HepG2 (cell line): Measurements from ENCODE around the gene TENM3. TPM values are rescaled to one million over a fixed set of nuclear protein-coding genes. Genes with fewer than 3 reads are reported as not detected.

Experiments used
- ATAC-seq: fragments of 200-7000 bp; cut with Tn5 transposase; 3 replicates; pipeline ENCODE4 v1.9.1; 2020; ENCODE audit warnings: mild to moderate bottlenecking, moderate library complexity
- BruUV-seq: library from RNA; stranded (reverse); fragments of 400-500 nt; replicated peaks from 2 replicates; lab custom pipeline; 2021; lab: Mats Ljungman, UMichigan
- CTCF ChIA-PET: fragments of 300-600 bp; formaldehyde crosslinking; extraction: SDS; loops from one replicate; lab custom pipeline; 2021; ENCODE audit warnings: low total read pairs, inconsistent platforms, low intra/inter-chr PET ratio; lab: Yijun Ruan, JAX
- POLR2A ChIA-PET: fragments of 350-600 bp; sonication (Branson Sonifier 250); formaldehyde crosslinking; loops from one replicate; lab custom pipeline; 2020; ENCODE audit warnings: antibody characterized with exemption, inconsistent platforms; lab: Yijun Ruan, JAX
- DNase-seq: peaks from one replicate; pipeline ENCODE4 v3.0.0-alpha.2; 2015; ENCODE audit warnings: low spot score
- FAIRE-seq: peaks from 3 replicates; lab custom pipeline; 2011; peaks lifted over from hg19 to GRCh38; lab: Jason Lieb, UNC
- H2AFZ ChIP-seq: one replicate; pipeline ENCODE4 v1.6.1; 2011; ENCODE audit warnings: low read length, inconsistent platforms
- H3K27ac ChIP-seq: fragments of 300-600 bp; 3 replicates; pipeline ENCODE4 v1.8.0; 2011; ENCODE audit warnings: mixed run types, mild to moderate bottlenecking, mixed read lengths, low read length, inconsistent platforms; ENCODE audit not compliant: insufficient read depth; ENCODE audit errors: extremely low read length
- H3K27me3 ChIP-seq, 2 experiments: fragments of 200-600 bp in 1 of 2; 2 replicates in 1 of 2; 3 replicates in 1 of 2; pipeline versions ENCODE4 v1.6.0 to v1.8.0; 2011; ENCODE audit warnings: low read length in 2 of 2, mild to moderate bottlenecking in 2 of 2, moderate library complexity in 2 of 2, inconsistent platforms in 1 of 2; ENCODE audit not compliant: insufficient read depth in 2 of 2, control insufficient read depth in 1 of 2
- H3K36me3 ChIP-seq, 2 experiments: fragments of 200-600 bp in 1 of 2; replicated peaks in 1 of 2; 2 replicates in 1 of 2; 3 replicates in 1 of 2; pipeline versions ENCODE4 v1.5.1 to v1.8.0; 2011; ENCODE audit warnings: low read length in 2 of 2, inconsistent platforms in 1 of 2; ENCODE audit not compliant: insufficient read depth in 2 of 2, control insufficient read depth in 1 of 2
- H3K4me1 ChIP-seq: 2 replicates; pipeline ENCODE4 v1.5.1; 2012; ENCODE audit warnings: low read length, inconsistent platforms; ENCODE audit not compliant: insufficient read depth
- H3K4me2 ChIP-seq: 2 replicates; pipeline ENCODE4 v1.6.0; 2011; ENCODE audit warnings: low read depth, low read length, inconsistent platforms
- H3K4me3 ChIP-seq, 3 experiments: fragments of 200-600 bp in 1 of 3; sonication (generic), shearing (Covaris generic) in 1 of 3; replicated peaks in 1 of 3; 2 replicates each; pipeline ENCODE4 v1.5.1; 2011 to 2016; ENCODE audit warnings: low read length in 3 of 3, inconsistent platforms in 2 of 3, low read depth in 2 of 3, mild to moderate bottlenecking in 2 of 3, control low read depth in 1 of 3, mixed read lengths in 1 of 3; ENCODE audit not compliant: insufficient read depth in 1 of 3
- H3K79me2 ChIP-seq: one replicate; pipeline ENCODE4 v1.6.1; 2011; ENCODE audit warnings: low read length, inconsistent platforms; ENCODE audit not compliant: insufficient read depth
- H3K9ac ChIP-seq: 2 replicates; pipeline ENCODE4 v1.6.0; 2011; ENCODE audit warnings: mild to moderate bottlenecking, low read depth, low read length, inconsistent platforms; ENCODE audit not compliant: insufficient read depth
- H3K9me3 ChIP-seq: 2 replicates; pipeline ENCODE4 v1.5.1; 2012; ENCODE audit warnings: mild to moderate bottlenecking, low read length
- H4K20me1 ChIP-seq: 2 replicates; pipeline ENCODE4 v1.6.0; 2011; ENCODE audit warnings: inconsistent platforms, mild to moderate bottlenecking, low read length, moderate library complexity; ENCODE audit not compliant: insufficient read depth
- CENPT ChIP-seq: sonication (generic); formaldehyde crosslinking; IDR thresholded peaks from 2 replicates; pipeline ENCODE4 v1.8.0; 2022; ENCODE audit warnings: low read depth, mild to moderate bottlenecking, moderate library complexity, missing genetic modification reagents
- HMG20B ChIP-seq: conservative IDR thresholded peaks from 2 replicates; pipeline ENCODE4 v1.6.1; 2016; ENCODE audit warnings: missing genetic modification reagents, missing compliant biosample characterization
- KDM1A ChIP-seq: IDR thresholded peaks from 2 replicates; pipeline ENCODE4 v1.6.1; 2016; ENCODE audit warnings: missing compliant biosample characterization
- MZF1 ChIP-seq: sonication (generic); formaldehyde crosslinking; IDR thresholded peaks from 2 replicates; pipeline ENCODE4 v1.8.1; 2023; ENCODE audit warnings: mild to moderate bottlenecking, missing genetic modification reagents, borderline replicate concordance
- RFXANK ChIP-seq: IDR thresholded peaks from 2 replicates; pipeline ENCODE4 v1.6.1; 2016
- SMC3 ChIP-seq: IDR thresholded peaks from 2 replicates; pipeline ENCODE4 v1.6.1; 2011; ENCODE audit warnings: low read length, improper control_type of control experiment
- SP4 ChIP-seq: sonication (generic); formaldehyde crosslinking; IDR thresholded peaks from 2 replicates; pipeline ENCODE4 v1.8.1; 2023; ENCODE audit warnings: mild to moderate bottlenecking, missing genetic modification reagents
- SRSF1 ChIP-seq: fragments of 200-400 bp; formaldehyde crosslinking; optimal IDR thresholded peaks from 2 replicates; pipeline ENCODE3; 2017; ENCODE audit warnings: mild to moderate bottlenecking, low read depth, low read length, moderate library complexity
- ZNF24 ChIP-seq: fragments of 450-650 bp; IDR thresholded peaks from 2 replicates; pipeline ENCODE4 v1.6.1; 2017; ENCODE audit warnings: antibody characterized with exemption, mild to moderate bottlenecking
- ZNF329 ChIP-seq: sonication (generic); formaldehyde crosslinking; IDR thresholded peaks from 2 replicates; pipeline ENCODE4 v1.9.0; 2021; ENCODE audit warnings: low read depth, mild to moderate bottlenecking, missing genetic modification reagents
- ZNF709 ChIP-seq: sonication (generic); formaldehyde crosslinking; IDR thresholded peaks from 2 replicates; pipeline ENCODE4 v1.5.0; 2020; ENCODE audit warnings: mild to moderate bottlenecking, missing genetic modification reagents
- ZNF749 ChIP-seq: sonication (generic); formaldehyde crosslinking; IDR thresholded peaks from 2 replicates; pipeline ENCODE4 v1.8.0; 2022; ENCODE audit warnings: mild to moderate bottlenecking, missing genetic modification reagents, moderate library complexity, borderline replicate concordance
- ZSCAN22 ChIP-seq: sonication (generic); formaldehyde crosslinking; IDR thresholded peaks from 2 replicates; pipeline ENCODE4 v1.4.0; 2020; ENCODE audit warnings: mild to moderate bottlenecking, missing genetic modification reagents
- WGBS: methylation state at CpG from one replicate; pipeline ENCODE4 v1.1.6; 2017; ENCODE audit warnings: low lambda C conversion rate; 5-methylcytosine and 5-hydroxymethylcytosine counted together
- in situ Hi-C: cut with HindIII; loops from 2 replicates; pipeline ENCODE4 v1.10.0; 2017; ENCODE audit warnings: low pct_unique_long_range_greater_than_20kb; ENCODE audit not compliant: extremely low pct_ligation_motif_present
- intact Hi-C: fragments of 100-400 bp; cut with micrococcal nuclease; formaldehyde crosslinking; loops from one replicate; pipeline ENCODE4 v1.10.0; 2022; ENCODE audit not compliant: unreplicated experiment
- polyA plus RNA-seq, 8 experiments: library from polyadenylated mRNA; depleted of rRNA in 3 of 8; stranded (reverse) in 7 of 8; unstranded in 1 of 8; fragments of >200 nt; fragmentation: Illumina TruSeq in 4 of 8; extraction: Trizol in 4 of 8; gene quantifications; 2 replicates each; pipeline versions ENCODE4 v1.2.1 to v1.2.3, GENCODE V29; 2011 to 2016; ENCODE audit warnings: low read depth in 4 of 8, missing spikeins in 1 of 8, mixed read lengths in 1 of 8; ENCODE audit not compliant: insufficient read depth in 1 of 8
- total RNA-seq, 5 experiments: library from RNA; depleted of rRNA; stranded (reverse); fragments of >200 nt; fragmentation: Illumina TruSeq; extraction: Trizol; gene quantifications; 2 replicates each; pipeline ENCODE4 v1.2.3, GENCODE V29; 2016; ENCODE audit warnings: low read depth in 1 of 5
- TF ChIP-seq, protein P1 (sequence below): sonication (generic); formaldehyde crosslinking; IDR thresholded peaks from 2 replicates; pipeline ENCODE4 v1.4.0; 2020; ENCODE audit warnings: missing genetic modification reagents, mild to moderate bottlenecking, borderline replicate concordance
- TF ChIP-seq, protein P2 (sequence below): sonication (generic); formaldehyde crosslinking; IDR thresholded peaks from one replicate; pipeline ENCODE4 v1.5.1; 2020; ENCODE audit warnings: mild to moderate bottlenecking, missing genetic modification reagents; ENCODE audit errors: not compliant biosample characterization

Gene TENM3
- total and polyA plus RNA-seq, 2 of the 13 experiments (the other 11 are each of a cell fraction or from before 2014, with no cell fraction given), result 0.04 TPM; not detected in 1

DNA sequence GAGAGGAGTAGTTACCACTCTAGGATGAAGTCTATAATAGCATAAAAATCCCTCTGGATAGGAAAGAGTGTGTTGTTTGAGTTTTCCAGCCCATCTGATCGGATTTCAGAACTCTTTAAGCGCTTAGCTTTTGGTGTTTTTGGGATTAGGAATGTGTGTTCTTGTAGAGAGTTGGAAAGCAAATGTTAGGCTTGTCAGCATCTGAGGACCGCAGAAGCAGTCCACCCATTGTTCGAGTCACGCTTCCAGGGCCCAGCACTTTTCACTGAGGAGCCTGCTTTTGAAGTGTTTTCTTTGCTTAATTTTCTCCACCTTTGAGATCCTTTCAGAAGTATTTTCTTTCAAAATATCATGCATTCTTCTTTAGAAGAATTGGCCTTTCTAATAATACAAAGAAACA, 306.2 kb downstream of the TENM3 start (continued):
- TF ChIP-seq, protein P1, sequence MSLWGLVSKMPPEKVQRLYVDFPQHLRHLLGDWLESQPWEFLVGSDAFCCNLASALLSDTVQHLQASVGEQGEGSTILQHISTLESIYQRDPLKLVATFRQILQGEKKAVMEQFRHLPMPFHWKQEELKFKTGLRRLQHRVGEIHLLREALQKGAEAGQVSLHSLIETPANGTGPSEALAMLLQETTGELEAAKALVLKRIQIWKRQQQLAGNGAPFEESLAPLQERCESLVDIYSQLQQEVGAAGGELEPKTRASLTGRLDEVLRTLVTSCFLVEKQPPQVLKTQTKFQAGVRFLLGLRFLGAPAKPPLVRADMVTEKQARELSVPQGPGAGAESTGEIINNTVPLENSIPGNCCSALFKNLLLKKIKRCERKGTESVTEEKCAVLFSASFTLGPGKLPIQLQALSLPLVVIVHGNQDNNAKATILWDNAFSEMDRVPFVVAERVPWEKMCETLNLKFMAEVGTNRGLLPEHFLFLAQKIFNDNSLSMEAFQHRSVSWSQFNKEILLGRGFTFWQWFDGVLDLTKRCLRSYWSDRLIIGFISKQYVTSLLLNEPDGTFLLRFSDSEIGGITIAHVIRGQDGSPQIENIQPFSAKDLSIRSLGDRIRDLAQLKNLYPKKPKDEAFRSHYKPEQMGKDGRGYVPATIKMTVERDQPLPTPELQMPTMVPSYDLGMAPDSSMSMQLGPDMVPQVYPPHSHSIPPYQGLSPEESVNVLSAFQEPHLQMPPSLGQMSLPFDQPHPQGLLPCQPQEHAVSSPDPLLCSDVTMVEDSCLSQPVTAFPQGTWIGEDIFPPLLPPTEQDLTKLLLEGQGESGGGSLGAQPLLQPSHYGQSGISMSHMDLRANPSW (CRISPR knock-in tag), result no peak
- TF ChIP-seq KDM1A, result no peak
- TF ChIP-seq SRSF1, result no peak
- TF ChIP-seq ZSCAN22, result no peak
- no peak for TF ChIP-seq SMC3
- TF ChIP-seq MZF1, result no peak
- no peak for TF ChIP-seq RFXANK (CRISPR knock-in tag)
- no peak for TF ChIP-seq CENPT (CRISPR knock-in tag)

DNA sequence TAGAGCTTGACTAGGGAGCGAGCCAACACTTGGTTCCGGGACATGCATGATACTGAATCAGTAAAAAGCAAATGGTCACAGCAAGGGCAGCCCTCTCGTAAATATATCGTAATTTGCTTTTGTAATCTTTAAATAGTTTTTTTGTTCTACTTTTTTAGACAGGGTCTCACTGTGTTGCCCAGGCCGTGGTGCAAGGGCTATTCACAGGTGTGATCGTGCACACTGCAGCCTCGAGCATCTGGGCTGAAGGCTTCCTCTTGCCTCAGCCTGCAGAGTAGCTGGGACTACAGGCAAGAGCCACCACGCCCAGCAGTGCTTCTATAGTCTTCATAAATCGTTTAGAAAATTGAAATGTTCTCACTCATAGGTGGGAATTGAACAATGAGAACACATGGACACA, 309.7 kb downstream of the TENM3 start:
- no peak overlapping the region for H3K4me3 ChIP-seq
- H3K4me2 ChIP-seq, result no peak overlapping the region
- POLR2A ChIA-PET, result no interaction called here
- CTCF ChIA-PET, result no interaction called here
- intact Hi-C loops, result no loop called here
- H3K27me3 ChIP-seq, result peaks cover 0 to 4% of the 10 kb centered on the region in 2 experiments; a peak in 1 of 5 replicates
- H2AFZ ChIP-seq, result no peak overlapping the region
- no peaks in the 10 kb centered on the region for H4K20me1 ChIP-seq
- WGBS, result 16% methylated on average over 9 of the region's 9 CpGs
- FAIRE-seq (no peak), DNase-seq (no peak), ATAC-seq (no peak)
- no peaks in the 10 kb centered on the region for H3K79me2 ChIP-seq
- no peaks in the 10 kb centered on the region for H3K4me1 ChIP-seq
- in situ Hi-C loops, result no loop called here
- no TSS peak for BruUV-seq
- no peak overlapping the region for H3K27ac ChIP-seq
- TF ChIP-seq ZNF709 (CRISPR knock-in tag), result no peak
- TF ChIP-seq ZNF329 (CRISPR knock-in tag), result no peak
- no peak for TF ChIP-seq SP4
- TF ChIP-seq ZNF24, result no peak
- no peak for TF ChIP-seq HMG20B (CRISPR knock-in tag)
- TF ChIP-seq, protein P2, sequence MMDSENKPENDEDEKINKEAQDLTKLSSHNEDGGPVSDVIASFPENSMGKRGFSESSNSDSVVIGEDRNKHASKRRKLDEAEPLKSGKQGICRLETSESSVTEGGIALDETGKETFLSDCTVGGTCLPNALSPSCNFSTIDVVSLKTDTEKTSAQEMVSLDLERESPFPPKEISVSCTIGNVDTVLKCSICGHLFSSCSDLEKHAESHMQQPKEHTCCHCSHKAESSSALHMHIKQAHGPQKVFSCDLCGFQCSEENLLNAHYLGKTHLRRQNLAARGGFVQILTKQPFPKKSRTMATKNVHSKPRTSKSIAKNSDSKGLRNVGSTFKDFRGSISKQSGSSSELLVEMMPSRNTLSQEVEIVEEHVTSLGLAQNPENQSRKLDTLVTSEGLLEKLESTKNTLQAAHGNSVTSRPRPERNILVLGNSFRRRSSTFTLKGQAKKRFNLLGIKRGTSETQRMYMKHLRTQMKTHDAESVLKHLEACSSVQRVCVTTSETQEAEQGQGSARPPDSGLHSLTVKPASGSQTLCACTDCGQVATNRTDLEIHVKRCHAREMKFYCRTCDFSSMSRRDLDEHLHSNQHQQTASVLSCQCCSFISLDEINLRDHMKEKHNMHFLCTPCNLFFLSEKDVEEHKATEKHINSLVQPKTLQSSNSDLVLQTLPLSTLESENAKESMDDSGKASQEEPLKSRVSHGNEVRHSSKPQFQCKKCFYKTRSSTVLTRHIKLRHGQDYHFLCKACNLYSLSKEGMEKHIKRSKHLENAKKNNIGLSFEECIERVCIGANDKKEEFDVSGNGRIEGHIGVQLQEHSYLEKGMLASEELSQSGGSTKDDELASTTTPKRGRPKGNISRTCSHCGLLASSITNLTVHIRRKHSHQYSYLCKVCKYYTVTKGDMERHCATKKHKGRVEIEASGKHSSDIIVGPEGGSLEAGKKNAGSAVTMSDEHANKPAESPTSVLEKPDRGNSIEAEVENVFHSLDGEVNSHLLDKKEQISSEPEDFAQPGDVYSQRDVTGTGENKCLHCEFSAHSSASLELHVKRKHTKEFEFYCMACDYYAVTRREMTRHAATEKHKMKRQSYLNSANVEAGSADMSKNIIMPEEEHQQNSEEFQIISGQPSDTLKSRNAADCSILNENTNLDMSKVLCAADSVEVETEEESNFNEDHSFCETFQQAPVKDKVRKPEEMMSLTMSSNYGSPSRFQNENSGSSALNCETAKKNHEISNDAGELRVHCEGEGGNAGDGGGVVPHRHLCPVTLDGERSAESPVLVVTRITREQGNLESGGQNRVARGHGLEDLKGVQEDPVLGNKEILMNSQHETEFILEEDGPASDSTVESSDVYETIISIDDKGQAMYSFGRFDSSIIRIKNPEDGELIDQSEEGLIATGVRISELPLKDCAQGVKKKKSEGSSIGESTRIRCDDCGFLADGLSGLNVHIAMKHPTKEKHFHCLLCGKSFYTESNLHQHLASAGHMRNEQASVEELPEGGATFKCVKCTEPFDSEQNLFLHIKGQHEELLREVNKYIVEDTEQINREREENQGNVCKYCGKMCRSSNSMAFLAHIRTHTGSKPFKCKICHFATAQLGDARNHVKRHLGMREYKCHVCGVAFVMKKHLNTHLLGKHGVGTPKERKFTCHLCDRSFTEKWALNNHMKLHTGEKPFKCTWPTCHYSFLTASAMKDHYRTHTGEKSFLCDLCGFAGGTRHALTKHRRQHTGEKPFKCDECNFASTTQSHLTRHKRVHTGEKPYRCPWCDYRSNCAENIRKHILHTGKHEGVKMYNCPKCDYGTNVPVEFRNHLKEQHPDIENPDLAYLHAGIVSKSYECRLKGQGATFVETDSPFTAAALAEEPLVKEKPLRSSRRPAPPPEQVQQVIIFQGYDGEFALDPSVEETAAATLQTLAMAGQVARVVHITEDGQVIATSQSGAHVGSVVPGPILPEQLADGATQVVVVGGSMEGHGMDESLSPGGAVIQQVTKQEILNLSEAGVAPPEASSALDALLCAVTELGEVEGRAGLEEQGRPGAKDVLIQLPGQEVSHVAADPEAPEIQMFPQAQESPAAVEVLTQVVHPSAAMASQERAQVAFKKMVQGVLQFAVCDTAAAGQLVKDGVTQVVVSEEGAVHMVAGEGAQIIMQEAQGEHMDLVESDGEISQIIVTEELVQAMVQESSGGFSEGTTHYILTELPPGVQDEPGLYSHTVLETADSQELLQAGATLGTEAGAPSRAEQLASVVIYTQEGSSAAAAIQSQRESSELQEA (CRISPR knock-in tag), result no peak
- TF ChIP-seq ZNF749, result no peak
- H3K36me3 ChIP-seq, result no peaks in the 10 kb centered on the region
- no peak overlapping the region for H3K9ac ChIP-seq
- no peaks in the 10 kb centered on the region for H3K9me3 ChIP-seq
